Skeletal muscle satellite cell (primary cell): ENCODE results near the gene FAM3B.
"Not testable (repeated sequence)": the region's sequence is repeated elsewhere in the genome, so short reads cannot be mapped to it uniquely, and the experiment has no call there.

ENCODE experiments used
- H3K27me3 ChIP-seq: 2 replicates; pipeline ENCODE4 v1.7.0; 2013; ENCODE audit warnings: low read length; ENCODE audit not compliant: control insufficient read depth, insufficient read depth
- H3K36me3 ChIP-seq: 2 replicates; pipeline ENCODE4 v1.7.0; 2013; ENCODE audit warnings: mild to moderate bottlenecking, control low read depth, low read length; ENCODE audit not compliant: insufficient read depth
- H3K4me1 ChIP-seq: 2 replicates; pipeline ENCODE4 v1.7.0; 2013; ENCODE audit warnings: low read length; ENCODE audit not compliant: control insufficient read depth, insufficient read depth
- H3K4me2 ChIP-seq: 2 replicates; pipeline ENCODE4 v1.7.0; 2013; ENCODE audit warnings: mild to moderate bottlenecking, low read length
- H3K4me3 ChIP-seq: 2 replicates; pipeline ENCODE4 v1.7.0; 2013; ENCODE audit warnings: low read length
- H3K9ac ChIP-seq: 2 replicates; pipeline ENCODE4 v1.7.0; 2013; ENCODE audit warnings: mild to moderate bottlenecking, low read depth, low read length, moderate library complexity
- H3K9me3 ChIP-seq: replicated peaks from 2 replicates; pipeline ENCODE4 v1.7.0; 2013; ENCODE audit warnings: mild to moderate bottlenecking, control low read depth, low read length

FAM3B gene

GRCh38 chr21:41358193-41359166 is 41.9 kb downstream of the FAM3B start:
- no peaks in the 10 kb centered on the region for H3K9me3 ChIP-seq
- no peaks in the 10 kb centered on the region for H3K36me3 ChIP-seq
- peaks cover 7% of the 10 kb centered on the region for H3K27me3 ChIP-seq
- H3K4me2 ChIP-seq: no peak overlapping the region
- no peak overlapping the region for H3K4me3 ChIP-seq
- no peaks in the 10 kb centered on the region for H3K4me1 ChIP-seq
- no peak overlapping the region for H3K9ac ChIP-seq

- H3K9me3 ChIP-seq: no peaks in the 10 kb centered on the region
- no peak overlapping the region for H3K9ac ChIP-seq
- no peak overlapping the region for H3K4me3 ChIP-seq
- H3K4me2 ChIP-seq: no peak overlapping the region
- no peaks in the 10 kb centered on the region for H3K4me1 ChIP-seq
- H3K27me3 ChIP-seq: peaks cover 7% of the 10 kb centered on the region
- no peaks in the 10 kb centered on the region for H3K36me3 ChIP-seq
These were observed 42.7 kb downstream of the FAM3B start for GRCh38 chr21:41359286-41359685.

GRCh38 chr21:41359754-41360071 is 43.1 kb downstream of the FAM3B start:
- not testable (repeated sequence) for H3K9me3 ChIP-seq, H3K4me1 ChIP-seq, H3K27me3 ChIP-seq, H3K4me2 ChIP-seq, H3K36me3 ChIP-seq, H3K9ac ChIP-seq, H3K4me3 ChIP-seq

- Histone ChIP-seq H3K4me1 (no peaks in the 10 kb centered on the region), H3K9ac (no peak overlapping the region), H3K36me3 (no peaks in the 10 kb centered on the region), H3K9me3 (no peaks in the 10 kb centered on the region), H3K4me3 (no peak overlapping the region), H3K27me3 (peaks cover 7% of the 10 kb centered on the region), H3K4me2 (no peak overlapping the region)
These were observed 43.6 kb downstream of the FAM3B start for GRCh38 chr21:41360072-41360821.

- no peak overlapping the region for H3K4me3 ChIP-seq
- peaks cover 3% of the 10 kb centered on the region for H3K27me3 ChIP-seq
- H3K9me3 ChIP-seq: no peaks in the 10 kb centered on the region
- H3K9ac ChIP-seq: no peak overlapping the region
- H3K4me1 ChIP-seq: no peaks in the 10 kb centered on the region
- no peaks in the 10 kb centered on the region for H3K36me3 ChIP-seq
- peak overlapping the region; percentile 26 for H3K4me2 ChIP-seq
These were observed 44.6 kb downstream of the FAM3B start for GRCh38 chr21:41361053-41361785.

- Histone ChIP-seq H3K4me3 (no peak within 1 kb of the TSS), H3K9ac (no peak within 1 kb of the TSS), H3K36me3 (no peaks in the 10 kb centered on the region), H3K4me2 (peak within 1 kb of the TSS; percentile 26), H3K9me3 (no peaks in the 10 kb centered on the region), H3K4me1 (no peaks in the 10 kb centered on the region), H3K27me3 (peaks cover 3% of the 10 kb centered on the region)
These were observed 45.4 kb downstream of the FAM3B start, which contains the start of gene MX2 for GRCh38 chr21:41361786-41362604. Gene MX2, plus strand, starts transcription at chr21:41362027. Its CDS starts 14,880 bp downstream, at chr21:41376907.

- H3K4me2 ChIP-seq: no peak overlapping the region
- no peaks in the 10 kb centered on the region for H3K4me1 ChIP-seq
- H3K36me3 ChIP-seq: no peaks in the 10 kb centered on the region
- peaks cover 3% of the 10 kb centered on the region for H3K27me3 ChIP-seq
- H3K9ac ChIP-seq: no peak overlapping the region
- no peak overlapping the region for H3K4me3 ChIP-seq
- no peaks in the 10 kb centered on the region for H3K9me3 ChIP-seq
These were observed 46.2 kb downstream of the FAM3B start for GRCh38 chr21:41362605-41363369.

GRCh38 chr21:41363370-41364270 is 47.0 kb downstream of the FAM3B start:
- Histone ChIP-seq H3K4me3 (no peak overlapping the region), H3K36me3 (no peaks in the 10 kb centered on the region), H3K4me2 (no peak overlapping the region), H3K27me3 (peaks cover 12% of the 10 kb centered on the region), H3K4me1 (no peaks in the 10 kb centered on the region), H3K9me3 (no peaks in the 10 kb centered on the region), H3K9ac (no peak overlapping the region)

GRCh38 chr21:41364308-41364707 is 47.7 kb downstream of the FAM3B start:
- no peaks in the 10 kb centered on the region for H3K36me3 ChIP-seq
- H3K4me3 ChIP-seq: no peak overlapping the region
- H3K4me2 ChIP-seq: no peak overlapping the region
- H3K27me3 ChIP-seq: peaks cover 17% of the 10 kb centered on the region
- no peak overlapping the region for H3K9ac ChIP-seq
- no peaks in the 10 kb centered on the region for H3K9me3 ChIP-seq
- no peaks in the 10 kb centered on the region for H3K4me1 ChIP-seq
